Activated T-cell treated with anti-CD3 and anti-CD28 coated beads for 24 hours (primary cell): ENCODE results near the gene SND1.

Experiments
- DNase-seq: peaks from one replicate; pipeline ENCODE4 v3.0.0-alpha.2; 2020; ENCODE audit warnings: low read depth

The SND1 gene

DNA sequence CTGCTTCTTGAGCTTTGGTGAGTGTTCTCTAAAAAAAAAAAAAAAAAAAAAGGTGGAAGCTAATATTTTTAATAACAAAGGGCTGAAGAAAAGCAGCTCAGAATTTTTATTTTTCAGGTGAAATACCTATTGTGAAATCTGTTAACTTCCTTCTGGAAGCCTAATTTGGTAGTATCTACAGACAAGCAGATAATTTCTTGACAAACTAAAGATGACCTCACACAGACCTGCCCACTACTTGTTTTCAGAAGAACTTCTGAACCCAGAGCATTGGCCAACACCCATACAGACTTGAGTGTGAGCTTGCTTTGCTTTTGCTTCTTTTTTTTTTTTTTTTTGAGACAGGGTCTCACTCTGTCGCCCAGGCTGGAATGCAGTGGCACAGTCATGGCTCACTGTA is 348.1 kb downstream of the SND1 start:
- DNase-seq, result no peak

DNA sequence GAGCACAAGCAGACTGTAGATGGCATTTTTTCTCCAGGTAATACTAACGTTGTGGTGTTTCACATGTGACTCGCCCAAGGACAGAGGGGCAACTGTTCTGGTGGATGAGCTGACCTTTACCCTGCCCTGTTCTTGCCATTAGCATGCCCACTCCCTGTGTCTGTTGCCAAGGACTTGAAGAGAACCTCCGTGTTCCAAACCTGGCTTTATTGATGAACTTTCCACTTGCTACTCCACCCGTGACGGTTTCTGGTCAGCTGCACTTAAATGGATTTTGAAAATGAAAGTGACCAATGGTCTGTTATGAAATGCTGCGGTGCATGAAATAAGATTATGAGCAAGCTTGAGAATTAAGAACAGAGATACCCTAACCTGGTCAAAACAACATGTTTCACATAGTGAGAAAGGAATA is 348.9 kb downstream of the SND1 start:
- DNase-seq, result no peak

DNA sequence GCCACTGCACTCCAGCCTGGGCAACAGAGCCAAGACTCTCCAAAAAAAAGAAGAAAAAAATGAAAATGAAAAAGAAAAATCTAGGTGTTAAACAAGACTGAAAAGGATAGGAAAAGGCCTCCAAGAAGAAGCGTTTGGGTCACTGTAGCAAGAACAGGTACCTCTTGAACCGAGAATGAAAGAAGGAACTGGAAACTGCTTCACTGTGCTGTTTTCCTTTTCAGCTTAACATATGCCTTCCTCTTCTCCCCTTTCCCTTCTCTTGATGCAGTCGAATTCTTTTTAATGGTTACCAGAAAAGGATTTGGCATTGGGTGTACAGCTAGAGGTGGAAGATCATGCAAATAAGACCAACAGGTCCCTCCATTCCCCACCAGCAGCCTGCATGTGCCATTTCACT is 351.2 kb downstream of the SND1 start:
- no peak for DNase-seq

DNA sequence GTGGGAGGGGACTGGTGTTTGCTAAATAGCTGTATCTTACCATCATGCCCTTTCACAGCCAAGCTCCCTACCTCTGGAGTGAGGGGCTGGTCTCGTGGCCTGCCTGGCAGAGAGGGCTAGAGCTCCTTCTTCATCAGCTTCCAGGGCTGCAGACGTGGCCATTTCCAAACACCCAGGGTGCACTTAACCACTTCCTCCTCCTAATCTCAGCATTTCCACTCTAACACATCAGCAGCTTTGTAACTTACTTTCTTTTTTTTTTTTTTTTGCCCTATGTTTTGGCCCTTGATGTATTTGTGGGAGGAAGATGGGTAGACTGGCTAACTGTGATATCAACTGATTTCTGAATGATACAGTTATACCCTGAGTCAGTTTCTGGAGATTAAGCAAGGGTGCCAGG is 351.8 kb downstream of the SND1 start:
- DNase-seq, result no peak

DNA sequence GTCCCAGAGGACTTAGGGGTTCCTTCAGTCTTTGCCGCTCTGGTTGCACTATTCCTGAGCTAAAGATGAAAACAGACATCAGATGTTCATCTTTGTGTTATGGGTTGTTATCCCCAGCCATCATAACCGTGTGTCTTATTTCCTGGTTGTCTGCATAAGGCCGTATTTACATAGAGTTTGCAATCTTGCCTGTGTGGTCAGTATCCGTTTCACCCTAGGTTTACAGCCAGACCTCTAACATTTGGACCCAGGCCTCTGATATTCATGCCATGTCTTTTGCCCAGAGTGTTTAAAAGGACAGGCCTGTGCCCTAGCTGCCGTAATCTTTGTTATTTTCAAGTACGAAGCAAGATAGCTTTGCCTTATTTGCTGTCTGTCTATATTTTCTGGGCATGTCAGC is 352.6 kb downstream of the SND1 start:
- DNase-seq, result no peak

DNA sequence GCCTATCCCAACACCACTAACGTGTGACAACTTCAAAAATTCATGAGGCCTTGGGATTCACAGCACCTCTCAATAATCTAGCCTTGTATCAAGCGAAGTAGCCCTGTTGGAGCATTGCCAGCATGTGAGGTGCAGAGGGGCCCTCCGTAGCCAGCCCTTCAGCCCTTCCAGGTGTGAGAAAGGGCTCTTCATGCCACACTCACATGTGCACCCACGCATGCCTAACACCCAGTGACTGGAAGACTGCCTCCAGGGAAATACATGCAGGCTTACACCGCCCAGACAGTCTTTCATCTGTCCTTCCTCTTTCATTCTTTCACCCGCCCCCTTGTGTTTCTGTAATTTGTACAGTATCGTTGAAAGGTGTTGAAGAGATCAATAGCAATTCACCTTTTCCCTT is 353.1 kb downstream of the SND1 start:
- no peak for DNase-seq

DNA sequence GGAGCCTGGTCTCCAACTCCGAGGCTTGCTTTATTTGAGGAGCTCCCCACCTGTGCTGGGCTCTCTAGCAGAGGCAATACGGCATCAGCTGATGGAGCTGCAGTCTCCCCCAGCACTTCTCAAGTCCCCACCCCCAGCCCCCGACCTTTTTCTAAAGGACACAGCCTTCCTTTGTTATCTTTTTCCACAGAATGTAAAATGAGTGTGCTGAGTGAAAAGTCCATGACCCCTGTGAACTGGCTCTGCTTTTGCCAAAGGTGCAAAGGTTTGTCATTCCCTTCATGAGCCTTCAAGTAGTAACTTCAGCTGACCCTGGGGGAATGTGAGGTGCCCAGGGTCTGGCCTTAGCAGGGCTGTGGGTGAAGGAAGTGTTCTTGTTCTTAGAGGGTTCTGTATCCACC is 353.8 kb downstream of the SND1 start:
- DNase-seq, result no peak

DNA sequence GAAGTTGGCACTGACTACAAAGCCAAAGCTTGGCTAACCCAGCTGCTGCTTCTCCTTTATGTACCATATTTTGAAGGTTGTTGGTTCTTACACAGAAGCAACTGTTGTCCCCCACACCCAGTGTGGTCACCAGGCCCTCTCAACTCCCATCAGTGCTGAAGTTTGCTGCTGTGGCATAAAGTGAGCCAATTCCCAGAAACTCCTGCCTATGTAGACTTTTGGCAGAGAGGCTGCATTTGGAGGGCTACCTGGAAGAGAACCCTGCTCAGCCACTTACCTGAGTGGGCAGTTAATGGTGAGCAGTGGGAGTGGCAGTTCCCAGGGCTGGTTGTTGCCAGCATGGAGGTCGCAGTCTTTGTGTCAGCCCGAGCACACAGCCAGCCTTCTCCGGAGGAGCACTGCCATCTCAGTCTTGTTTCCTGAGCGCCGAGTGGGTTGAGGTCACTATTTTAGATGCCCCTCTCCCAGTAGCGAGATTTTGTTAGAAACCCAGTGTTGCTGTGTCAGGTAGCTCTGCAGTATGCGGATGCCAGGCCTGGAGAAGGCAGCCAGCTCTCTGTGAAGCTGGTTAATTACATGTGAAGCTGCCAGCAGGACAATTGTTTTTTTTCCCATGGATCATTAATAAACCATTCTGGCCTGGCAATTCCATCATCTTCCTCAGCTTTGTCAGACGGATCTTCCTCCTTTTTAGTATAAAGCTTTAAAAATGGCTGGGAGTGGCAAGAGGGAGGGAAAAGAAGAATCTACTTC is 354.7 kb downstream of the SND1 start:
- no peak for DNase-seq

DNA sequence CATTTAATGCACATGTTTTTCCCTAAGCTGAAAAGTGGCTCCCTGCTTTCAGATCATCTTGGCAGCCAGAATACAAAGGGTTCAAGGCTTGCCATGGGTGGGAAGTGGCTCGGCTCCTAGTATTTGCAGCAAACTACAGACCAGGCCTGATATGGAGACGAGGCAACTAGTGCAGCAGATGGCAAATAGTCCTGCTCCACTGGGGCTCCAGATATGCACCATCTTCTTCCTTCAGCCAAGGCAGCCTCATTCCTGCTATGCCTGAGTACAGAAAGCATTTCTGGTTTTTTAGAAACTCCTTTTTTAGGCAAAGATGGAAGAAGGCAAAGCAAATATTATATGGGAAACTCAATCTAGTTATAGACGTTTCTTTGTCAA is 355.3 kb downstream of the SND1 start:
- DNase-seq, result no peak

DNA sequence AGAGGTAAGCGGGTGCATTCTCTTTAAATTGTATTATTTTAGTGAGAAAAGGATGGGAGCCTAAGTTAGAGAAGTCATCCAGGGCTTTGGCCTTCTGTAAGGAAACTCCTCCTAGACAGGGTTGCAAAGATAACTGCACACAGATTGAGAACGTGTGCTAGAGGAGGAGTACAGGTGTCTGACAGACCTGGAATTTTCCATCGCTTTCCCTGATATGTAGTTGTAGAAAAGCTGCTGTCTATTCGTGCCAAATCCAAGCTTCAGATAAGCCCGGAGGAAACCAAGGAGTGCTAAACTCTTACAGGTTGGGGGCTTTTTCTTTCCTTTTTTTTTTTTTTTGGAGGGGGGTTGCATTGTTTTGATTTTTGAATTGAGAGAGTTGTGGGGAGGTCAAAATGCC is 356.1 kb downstream of the SND1 start:
- DNase-seq, result no peak

DNA sequence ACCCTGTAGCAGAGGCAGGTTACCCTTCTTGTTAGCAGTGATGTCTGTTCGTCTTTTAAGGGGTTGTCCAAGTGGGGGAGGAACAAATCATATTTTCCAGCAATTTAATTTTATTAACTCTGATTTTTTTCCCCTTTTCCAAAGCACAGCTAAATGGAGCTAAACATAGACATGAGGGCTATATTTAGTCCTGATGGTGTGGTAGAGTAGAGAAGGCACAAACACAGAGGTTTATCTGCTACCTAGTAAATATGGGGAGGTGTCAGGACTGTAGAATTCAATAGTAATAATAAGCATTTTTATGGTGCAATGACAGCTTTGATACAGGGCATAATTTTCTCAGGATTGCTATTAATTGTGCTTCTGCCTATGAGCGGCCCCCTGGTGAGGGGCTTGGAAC is 356.8 kb downstream of the SND1 start:
- no peak for DNase-seq

DNA sequence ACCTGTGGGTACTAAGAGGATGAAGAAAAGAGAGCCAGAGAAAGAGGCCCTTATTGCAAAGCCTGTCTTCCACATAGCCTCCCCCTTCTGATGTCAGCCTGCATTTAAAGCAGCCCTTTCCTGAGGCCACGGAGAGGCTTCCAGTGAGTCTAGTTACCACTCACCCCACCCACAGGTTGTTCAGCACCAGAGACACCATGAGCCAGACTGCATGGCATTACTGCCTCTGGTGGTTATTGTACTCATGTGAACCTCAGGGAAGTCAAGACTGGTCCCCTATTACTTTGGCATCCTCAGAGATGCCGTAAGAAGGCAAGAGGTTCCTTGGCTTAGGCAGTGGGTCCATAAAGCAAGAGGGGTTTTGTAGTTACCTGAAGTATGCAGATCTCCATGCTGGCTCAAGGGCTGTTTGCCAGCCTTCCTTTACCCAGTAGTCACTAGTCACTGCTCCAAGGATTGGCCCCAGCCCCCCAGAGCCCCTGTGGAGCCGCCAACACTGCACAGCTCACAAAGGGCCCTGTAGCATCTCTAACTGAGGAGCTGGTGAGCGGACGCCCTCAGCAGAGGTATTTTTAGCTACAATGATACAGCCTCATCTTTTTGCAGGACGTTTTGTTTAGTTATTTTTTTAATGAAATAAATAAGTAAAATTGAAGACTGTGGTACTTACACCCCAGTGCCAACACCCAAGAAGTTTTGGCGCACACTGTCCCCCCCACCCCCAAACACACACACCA is 358.6 kb downstream of the SND1 start:
- DNase-seq, result no peak

DNA sequence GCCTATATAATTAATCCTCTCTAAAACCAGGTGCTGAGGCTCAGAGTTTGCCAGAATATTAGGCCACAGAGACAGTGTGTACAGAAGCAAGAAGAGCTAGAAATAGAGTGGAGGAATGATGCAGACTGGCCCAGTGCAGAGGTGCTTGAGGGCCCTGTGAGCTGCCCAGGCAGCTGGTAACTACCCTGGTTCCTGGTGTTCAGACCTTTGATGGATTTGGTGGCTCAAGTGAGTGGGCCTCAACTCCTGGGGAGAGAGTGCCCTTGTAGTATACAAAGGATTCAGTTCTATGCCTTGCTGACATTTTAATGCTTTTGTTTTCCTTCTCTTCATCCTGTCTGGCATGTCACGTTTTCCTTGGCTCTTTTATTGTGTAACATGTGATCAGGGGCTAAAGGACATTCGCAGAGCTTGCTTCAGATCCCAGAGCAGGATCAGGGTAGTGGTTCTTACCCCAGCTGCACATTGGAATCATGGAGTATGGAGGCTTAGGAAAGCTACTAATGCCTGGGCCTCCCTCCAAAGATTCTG is 359.2 kb downstream of the SND1 start:
- no peak for DNase-seq

DNA sequence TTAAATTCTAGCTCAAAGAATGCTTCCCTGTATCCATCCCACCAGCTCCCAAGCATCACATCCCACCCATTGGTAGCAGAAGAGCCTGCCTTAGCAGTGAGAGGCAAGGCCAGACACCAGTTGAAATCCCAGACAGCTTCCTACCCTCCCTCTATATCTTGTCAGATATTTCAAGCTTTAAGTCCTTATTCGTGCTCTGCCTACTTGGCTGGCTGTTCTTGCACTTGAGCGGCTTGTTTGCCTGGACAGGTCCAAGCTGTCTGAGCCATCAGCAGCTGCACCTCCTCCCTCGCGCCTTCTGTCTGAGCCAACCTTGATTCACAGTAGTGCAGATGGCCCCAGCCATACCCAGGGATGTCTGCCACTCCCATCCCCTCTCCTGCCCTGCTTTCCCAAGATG is 362.8 kb downstream of the SND1 start:
- no peak for DNase-seq

DNA sequence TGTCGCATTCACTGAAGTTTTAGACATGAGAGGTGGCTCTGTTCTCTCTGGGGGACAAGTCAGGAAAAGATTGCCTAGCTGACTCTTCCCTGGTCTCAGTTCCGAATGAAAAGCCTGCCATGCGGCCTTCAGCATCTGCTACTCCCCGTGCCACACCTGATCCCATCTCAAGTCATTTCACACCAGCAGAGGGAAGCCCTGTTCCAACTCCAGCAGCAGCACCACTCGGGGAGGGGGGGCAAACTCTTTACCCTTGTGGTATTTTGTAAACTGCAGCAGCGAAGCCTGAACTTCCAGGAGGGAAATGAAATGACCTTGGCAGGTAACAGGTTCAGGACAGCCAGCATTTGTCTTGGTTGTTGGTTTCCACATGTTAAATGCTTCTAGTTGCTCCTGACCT is 365.5 kb downstream of the SND1 start:
- DNase-seq, result no peak

DNA sequence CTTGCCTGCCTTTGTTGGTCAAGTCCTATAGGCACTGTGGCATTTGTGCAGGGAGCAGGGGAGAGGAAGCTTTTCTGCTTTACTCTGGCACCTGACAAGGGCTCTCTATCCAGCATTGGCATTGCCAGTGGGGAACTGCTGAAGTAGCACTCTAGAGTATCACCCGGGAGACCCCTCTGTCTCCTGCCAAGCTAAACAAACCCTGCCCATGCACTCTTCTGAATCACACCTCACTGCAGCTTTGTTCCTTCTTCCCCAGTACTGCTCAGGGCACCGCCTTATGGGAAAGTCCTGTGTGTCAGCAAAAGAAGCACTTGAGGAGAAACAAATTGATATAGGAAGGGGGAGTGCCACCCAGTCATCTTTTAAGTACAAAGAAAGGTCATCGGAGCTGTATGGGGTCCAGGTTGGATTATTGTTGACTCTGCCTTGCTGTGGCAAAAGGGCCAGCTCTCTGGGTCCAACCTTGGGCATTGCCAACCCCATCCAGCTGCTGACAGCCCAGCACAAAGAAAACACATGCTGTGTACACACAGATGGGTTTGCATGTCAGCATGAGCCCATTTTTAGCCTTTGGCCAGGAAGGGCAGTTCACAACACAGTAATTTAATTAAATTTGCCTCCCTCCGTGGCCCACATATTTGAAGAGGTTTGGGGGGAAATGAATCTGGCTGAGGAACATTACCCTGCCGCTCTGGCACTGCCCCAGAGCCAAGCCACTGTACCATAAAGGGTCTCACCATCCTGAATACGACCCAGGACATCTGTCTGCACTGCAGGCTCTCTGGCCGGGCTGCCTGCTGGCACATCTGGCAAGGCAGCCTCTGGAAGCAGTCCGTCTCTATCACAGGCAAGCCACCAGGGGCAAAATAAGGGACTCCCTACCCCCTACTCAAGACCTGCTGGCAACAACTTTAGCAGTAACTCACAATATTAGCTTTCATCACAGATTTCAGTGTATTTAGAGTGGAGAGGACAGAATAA is 366.2 kb downstream of the SND1 start:
- DNase-seq, result no peak

DNA sequence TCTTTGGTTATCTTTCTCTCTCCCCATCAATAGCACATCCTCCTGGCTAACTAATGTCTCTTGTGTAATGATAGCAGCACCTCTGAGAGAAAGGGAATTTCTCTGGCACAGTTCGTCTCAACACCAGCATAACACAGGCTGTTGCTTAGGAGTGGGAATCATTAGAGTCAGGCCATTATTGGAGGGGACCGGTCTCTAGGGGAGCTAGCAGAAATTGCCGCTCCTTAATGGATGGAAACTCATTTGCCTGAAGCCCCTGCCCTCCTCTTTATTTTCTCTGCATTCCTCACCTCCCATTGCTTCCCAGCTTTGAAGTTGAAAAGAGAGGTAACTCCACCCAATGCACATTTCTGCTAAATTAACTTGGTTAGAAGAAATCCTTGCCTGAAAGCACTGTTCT is 367.3 kb downstream of the SND1 start:
- DNase-seq, result no peak

DNA sequence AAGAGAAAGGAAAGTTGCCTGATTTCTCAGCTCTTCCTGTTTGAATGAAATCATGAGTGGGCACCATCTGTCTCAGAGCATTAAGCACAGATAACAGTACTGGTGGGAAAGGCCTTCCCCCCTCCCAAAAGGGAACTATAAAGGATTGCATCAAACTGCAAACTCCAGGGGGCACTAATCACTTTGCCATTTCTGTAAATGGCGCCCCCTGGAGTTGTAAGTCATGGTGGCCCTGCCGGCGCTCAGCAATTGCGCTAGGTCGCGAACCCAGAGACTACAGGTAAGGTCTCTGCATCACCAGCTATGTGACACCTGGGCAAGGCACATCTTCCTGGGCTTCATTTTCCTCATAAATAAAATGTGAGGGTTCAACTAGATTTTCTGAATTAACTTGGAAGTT is 368.2 kb downstream of the SND1 start:
- no peak for DNase-seq

DNA sequence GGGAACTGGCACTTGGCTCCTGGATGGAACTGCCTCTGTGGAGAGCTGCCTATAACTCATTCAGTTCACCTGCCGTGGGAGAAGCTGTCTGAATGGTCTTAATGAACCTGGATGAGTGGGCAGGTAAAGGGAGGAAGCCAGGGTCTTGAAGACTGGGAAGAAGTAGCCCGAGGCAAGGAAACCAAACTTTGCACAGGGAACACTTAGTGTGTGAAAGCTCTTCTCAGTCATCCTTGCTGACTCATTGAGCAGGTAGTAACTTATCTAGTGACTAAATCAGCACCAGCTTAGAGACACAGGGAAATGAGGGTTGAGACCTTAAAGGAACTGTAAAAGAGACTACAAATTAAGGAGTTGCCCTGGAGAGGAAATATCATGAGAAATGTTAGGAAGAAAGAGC is 369.4 kb downstream of the SND1 start:
- DNase-seq, result no peak

DNA sequence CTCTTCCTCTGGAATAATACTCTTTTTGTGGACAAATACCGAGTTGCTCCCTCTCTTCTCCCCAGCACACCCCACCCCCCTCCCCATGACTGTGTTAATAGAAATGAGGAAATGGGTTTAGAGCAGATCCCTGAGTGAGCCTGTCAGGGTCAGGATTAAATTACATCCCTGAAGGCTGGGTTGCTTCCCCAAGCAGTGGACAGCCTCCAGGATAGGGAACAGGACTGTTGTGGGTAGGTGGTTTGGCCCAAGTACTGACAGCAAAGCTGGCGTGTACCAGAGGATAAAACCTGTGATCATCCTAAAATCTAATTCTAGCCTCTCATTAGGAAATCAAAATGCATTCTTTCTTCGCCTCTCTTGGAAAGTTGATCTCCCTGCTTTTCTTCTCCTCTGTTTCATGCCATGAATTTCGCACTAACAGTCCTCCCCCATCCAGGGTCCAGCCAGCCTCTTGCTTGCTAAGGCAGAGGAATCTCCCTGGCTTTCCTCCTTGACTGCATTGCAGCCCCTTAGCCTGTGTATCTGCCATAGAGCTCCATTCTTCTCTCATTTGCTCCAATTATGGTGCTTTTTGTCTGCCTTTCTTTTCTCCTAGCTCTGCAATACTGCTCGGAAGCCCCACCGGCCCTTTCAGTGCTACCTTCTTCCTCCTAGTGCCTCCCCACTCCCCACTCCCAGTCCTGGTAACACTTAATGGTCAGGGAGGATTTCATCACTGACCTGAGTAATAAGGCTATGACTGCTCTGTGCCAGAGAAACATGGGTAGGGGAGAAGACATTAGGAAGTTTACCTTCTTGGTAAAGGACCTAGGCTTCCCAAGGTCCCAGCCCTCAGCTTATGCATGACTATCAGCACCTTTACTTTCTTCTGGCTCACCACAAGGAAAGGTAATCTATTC is 370.9 kb downstream of the SND1 start:
- DNase-seq, result no peak

DNA sequence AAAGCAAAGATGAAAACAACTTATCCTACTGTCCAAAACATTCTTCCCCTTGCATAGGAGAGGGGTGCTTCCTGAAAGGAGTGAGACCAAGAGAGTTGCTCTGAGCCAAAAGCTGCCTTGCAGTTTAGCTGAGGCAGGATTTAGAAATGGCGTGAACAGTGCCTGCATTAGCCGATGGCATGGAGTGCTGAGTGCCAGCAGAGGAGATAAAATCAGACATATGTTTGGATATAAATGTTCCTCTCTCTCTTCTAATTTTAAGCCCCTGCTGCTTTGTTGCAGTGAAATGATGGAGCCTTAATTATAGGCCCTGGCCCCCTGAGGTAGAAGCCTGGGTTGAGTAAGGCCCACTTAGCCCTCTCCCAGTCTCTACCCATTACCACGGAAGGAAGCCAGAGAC is 372.2 kb downstream of the SND1 start:
- no peak for DNase-seq
